Jurkat, Clone E6-1 (cell line): Measurements from ENCODE around the gene PANX1.
"Not testable (repeated sequence)": the region's sequence is repeated elsewhere in the genome, so short reads cannot be mapped to it uniquely, and the experiment has no call there.

ENCODE experiments used
- DNase-seq: peaks from one replicate; pipeline ENCODE4 v3.0.0-alpha.2; 2011; ENCODE audit warnings: low read depth, low spot score
- H3K4me3 ChIP-seq: 2 replicates; pipeline ENCODE4 v1.5.1; 2011; ENCODE audit warnings: mild to moderate bottlenecking, low read length, control low read depth, moderate library complexity

The PANX1 gene

DNA sequence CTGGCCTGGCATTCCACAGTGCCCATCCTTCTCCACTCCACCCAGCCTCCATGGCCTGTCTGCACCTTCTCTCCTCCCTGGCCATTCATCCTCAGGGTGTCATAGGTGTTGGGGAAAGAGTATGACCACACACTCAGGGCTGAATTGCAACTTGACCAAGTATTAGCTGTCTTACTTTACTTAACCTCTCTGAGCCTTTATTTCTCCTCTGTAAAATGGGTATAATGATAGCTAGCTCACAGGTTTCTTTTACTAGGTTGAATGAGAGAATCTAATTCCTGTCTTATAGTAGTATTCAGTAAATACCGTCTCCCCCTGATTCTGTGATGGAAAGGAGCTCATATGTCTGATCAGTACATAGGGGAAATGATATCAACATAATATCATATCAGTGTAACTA is 16.0 kb downstream of the PANX1 start:
- no peak for DNase-seq

GRCh38 chr11:94145431-94145830 is 16.8 kb downstream of the PANX1 start:
- no peak overlapping the region for H3K4me3 ChIP-seq
- no peak for DNase-seq

More for the DNA sequence above, 16.0 kb downstream of the PANX1 start:
- no peak overlapping the region for H3K4me3 ChIP-seq

- no peak for DNase-seq
- H3K4me3 ChIP-seq: no peak overlapping the region
These were observed 17.3 kb downstream of the PANX1 start for GRCh38 chr11:94145916-94146315.

- H3K4me3 ChIP-seq: no peak overlapping the region
- peak; percentile 53 for DNase-seq
These were observed 18.8 kb downstream of the PANX1 start for GRCh38 chr11:94147433-94147845.

DNA sequence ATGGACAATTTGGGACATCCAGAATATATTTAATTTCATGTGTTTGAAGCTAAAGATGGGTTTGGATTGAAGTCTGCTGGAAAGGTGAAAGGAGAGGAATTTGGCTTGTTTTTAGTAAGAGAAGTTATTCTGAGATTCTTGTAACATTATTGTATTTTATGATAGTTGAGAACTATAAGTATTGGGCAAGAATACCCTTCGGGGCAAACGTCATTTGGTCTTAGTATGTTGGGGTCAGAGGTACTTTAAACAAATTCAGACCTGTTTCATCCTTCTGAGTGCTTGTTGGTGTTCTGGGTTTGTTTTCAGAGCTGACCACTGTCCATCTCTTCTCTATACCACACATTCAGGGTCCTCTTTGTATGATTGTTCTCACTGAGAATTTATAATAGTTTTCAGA is 19.5 kb downstream of the PANX1 start:
- no peak for DNase-seq
- H3K4me3 ChIP-seq: no peak overlapping the region

- DNase-seq: no peak
- H3K4me3 ChIP-seq: no peak overlapping the region
These were observed 20.9 kb downstream of the PANX1 start for GRCh38 chr11:94149431-94150017.

DNA sequence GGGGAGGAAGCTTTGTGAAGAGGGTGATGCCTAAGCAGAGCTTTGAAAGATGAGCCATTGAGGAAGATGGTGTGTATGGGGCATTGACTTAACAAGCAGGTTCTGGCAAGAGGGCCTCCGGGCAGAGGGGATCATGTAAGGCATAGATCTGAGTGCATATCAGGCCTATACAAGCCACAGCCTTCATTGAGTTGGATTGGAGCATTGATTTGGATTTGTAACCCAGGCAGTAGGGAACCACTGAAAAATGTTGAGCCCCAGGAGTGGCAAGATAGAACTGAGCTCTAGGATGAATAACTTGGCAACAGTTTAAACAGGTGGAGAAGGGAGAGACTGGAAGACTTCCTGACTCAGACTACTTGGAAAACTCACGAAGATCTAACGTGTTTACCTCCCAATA is 21.4 kb downstream of the PANX1 start:
- no peak for DNase-seq
- no peak overlapping the region for H3K4me3 ChIP-seq

- no peak overlapping the region for H3K4me3 ChIP-seq
- DNase-seq: no peak
These were observed 22.4 kb downstream of the PANX1 start for GRCh38 chr11:94150704-94151685.

- no peak for DNase-seq
- no peak overlapping the region for H3K4me3 ChIP-seq
These were observed 23.4 kb downstream of the PANX1 start for GRCh38 chr11:94151903-94152677.

DNA sequence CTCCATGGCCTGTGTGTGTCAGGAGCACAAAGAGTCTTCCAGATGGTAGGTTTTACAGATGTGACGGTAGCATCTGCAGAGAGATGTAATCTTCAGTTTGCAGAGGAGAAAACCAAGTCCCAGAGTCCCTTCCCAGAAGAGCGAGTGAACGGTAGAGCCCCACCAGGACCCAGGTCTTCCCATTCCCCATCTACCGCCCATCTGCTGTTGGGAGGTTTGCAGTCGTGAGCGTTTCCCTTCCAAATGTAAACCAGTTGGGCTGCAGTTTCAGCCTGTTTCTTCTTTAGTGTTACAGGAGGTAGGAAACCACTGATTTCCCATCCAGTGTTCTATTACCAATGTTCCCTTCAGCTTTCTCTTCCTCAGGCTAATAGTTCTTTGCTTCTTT is 24.0 kb downstream of the PANX1 start:
- DNase-seq: no peak
- H3K4me3 ChIP-seq: no peak overlapping the region

DNA sequence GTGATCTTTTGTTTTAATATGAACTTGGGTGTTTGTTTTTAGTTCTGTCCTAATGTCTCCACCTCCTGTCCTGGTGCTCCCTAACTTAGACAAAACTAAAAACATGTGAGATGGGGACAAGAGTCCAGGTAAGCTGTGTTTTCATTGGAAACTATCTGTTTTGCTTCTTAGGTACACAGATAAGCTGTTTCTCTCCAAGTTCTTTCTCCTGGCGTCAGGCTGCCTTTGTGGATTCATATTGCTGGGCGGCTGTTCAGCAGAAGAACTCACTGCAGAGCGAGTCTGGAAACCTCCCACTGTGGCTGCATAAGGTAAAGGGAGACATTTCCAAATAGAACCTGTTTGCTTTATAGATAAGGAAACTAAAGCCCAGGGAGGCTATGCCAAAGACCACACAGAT is 24.7 kb downstream of the PANX1 start:
- H3K4me3 ChIP-seq: no peak overlapping the region

DNA sequence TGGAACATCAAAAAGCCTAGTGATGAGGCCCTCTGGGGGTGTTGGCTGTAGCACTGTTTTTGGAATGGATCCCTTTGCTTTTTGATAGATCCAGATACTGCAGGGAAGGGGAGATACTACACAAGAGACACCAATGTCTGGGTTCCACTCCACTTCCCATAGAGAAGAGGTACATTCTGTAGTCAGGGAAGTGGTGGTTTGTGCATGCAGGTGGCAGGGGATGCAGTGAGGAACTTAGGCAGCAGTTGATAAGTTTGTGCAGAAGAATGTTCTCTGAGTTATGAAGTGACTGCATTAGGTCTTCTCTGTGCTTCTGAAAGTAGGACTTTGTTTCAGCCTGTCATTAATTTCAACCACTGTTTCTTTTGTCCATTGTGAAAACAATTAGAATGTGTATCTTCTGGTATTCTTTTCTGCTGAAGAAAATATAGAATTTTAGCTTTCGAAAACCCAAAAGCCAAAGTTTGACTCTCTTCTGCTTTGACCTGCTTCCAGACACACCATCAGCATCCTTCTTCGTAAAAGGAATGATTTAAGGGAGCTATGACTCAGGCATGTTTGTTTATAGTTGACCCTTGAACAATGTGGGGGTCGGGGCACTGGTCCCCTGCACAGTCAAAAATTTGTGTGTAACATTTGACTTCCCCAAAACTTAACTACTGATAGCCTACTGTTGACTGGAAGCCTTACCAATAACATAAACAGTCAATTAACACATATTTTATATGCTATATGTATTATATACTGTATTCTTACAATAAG is 25.6 kb downstream of the PANX1 start:
- H3K4me3 ChIP-seq: no peak overlapping the region
- no peak for DNase-seq

More for the DNA sequence above, 24.7 kb downstream of the PANX1 start:
- no peak for DNase-seq

DNA sequence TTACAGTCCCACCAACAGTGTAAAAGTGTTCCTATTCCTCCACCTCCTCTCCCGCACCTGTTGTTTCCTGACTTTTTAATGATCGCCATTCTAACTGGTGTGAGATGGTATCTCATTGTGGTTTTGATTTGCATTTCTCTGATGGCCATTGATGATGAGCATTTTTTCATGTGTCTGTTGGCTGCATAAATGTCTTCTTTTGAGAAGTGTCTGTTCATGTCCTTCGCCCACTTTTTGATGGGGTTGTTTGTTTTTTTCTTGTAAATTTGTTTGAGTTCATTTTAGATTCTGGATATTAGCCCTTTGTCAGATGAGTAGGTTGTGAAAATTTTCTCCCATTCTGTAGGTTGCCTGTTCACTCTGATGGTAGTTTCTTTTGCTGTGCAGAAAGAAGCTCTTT is 28.7 kb downstream of the PANX1 start:
- not testable (repeated sequence) for DNase-seq, H3K4me3 ChIP-seq

DNA sequence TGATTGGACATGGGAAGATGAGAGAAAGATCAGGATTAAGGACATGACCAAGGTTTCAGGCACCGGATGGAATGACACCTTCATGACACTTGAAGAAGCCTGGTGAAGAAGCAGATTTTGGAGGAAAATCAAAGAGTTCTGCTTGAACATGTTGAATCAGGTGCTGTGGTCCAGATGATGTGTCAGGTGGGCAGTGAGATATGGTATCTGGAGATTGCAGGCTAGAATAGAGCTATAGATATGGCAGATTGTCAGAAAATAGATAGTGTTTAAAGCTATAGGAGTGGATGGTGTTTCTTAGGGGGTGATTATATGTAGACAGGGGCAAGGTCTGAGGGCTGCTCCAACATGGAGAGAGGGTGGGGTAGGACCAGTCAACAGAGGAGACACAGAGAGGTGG is 40.2 kb downstream of the PANX1 start:
- DNase-seq: no peak

GRCh38 chr11:94169516-94169915 is 40.9 kb downstream of the PANX1 start:
- H3K4me3 ChIP-seq: no peak overlapping the region
- DNase-seq: no peak

More for the DNA sequence above, 40.2 kb downstream of the PANX1 start:
- no peak overlapping the region for H3K4me3 ChIP-seq

DNA sequence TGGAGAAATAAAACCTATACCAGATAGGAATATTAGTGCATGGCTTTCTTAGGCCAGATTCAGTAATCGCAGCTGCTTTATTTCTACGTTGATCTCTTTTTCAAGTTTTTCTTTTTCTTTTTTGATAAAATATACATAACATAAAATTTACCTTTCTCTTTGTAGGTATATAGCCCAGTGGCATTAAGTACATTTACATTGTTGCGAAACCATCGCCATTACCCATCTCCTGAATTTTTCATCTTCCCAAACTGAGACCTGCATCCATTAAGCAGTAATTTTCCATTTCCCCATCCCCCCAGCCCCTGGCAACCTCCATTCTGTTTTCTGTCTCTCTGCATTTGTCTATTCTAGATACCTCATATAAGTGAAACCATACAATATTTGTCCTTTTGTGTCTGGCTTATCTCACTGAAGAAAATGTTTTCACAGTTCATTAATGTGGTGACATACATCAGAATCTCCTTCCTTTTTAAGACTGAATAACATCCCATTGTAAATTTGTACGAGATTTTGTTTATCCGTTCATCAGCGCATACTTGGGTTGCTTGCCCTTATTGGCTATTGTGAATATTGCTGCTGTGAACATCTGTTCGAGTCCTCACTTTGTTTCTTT is 41.4 kb downstream of the PANX1 start:
- H3K4me3 ChIP-seq: no peak overlapping the region
- no peak for DNase-seq

DNA sequence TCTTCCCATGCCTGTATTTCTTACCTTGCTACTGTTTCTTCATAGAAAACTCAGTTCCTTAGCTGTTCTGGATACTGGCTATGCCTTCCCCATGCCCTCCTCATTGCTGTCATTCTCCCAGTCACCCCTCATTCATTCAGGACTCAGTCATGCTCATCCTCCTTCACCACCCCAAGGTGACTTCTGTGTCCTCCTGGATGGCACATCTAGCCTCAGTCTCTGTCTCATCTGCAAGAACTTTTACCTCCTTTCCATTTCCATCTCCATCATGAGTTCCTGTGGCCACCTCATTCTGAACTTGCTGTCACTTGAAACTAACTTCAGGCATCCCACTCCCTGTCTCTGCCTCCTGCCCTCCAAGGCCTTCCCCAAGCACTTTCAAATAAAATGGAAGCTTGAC is 42.3 kb downstream of the PANX1 start:
- H3K4me3 ChIP-seq: no peak overlapping the region
- no peak for DNase-seq

DNA sequence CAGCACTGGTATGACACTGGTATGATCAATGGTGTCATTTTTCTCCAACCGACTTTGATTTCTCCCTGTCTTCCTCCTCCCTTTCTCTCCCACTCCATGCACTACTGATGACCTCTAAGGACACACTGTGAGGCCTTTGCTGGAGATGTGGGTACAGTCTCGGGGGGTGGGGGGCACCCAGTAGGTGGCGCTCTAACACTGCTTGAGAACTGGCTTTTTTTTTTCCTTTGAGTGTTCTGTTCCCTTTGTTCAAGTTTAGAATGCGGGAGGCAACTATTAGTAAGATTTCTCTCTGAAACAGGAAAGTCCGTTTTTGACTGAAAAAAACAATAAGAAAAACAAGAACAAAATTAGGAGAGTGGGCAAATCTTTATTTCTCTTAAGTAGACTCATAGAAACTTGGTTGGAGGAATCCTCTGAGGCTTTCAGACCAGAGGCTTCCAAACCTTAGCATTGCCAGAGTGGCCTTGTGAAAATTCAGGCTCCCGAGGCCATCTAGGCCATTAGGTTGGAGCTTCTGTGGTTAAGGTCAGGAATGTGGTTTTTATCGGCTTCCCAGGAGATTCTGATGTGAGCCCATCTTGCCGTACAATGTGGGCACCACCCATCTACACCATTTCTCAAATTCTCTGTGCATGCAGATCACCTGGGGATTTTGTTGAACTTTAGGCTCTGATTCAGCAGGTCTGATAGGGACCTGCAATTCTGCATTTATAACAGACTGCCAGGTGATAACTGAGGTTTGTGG is 43.2 kb downstream of the PANX1 start:
- peak; percentile 20 for DNase-seq
- H3K4me3 ChIP-seq: no peak overlapping the region
